Glutamatergic neuron (in vitro differentiated cells): ENCODE data around the gene FAM186B. TPM values are rescaled to one million over a fixed set of nuclear protein-coding genes. Genes with fewer than 3 reads are reported as not detected.

Experiments
- DNase-seq: peaks from one replicate; pipeline ENCODE4 v3.0.0; 2022
- H3K27ac Mint-ChIP-seq: one replicate; pipeline ENCODE4 v1.8.0; 2020; ENCODE audit warnings: mild to moderate bottlenecking, mixed read lengths, inconsistent platforms; ENCODE audit not compliant: unreplicated experiment
- H3K27me3 Mint-ChIP-seq: one replicate; pipeline ENCODE4 v1.8.0; 2020; ENCODE audit warnings: mild to moderate bottlenecking, moderate library complexity, mixed read lengths, inconsistent platforms; ENCODE audit not compliant: unreplicated experiment
- H3K36me3 Mint-ChIP-seq: one replicate; pipeline ENCODE4 v1.8.0; 2020; ENCODE audit warnings: mild to moderate bottlenecking, mixed read lengths, inconsistent platforms; ENCODE audit not compliant: unreplicated experiment
- H3K4me1 Mint-ChIP-seq: one replicate; pipeline ENCODE4 v1.8.0; 2020; ENCODE audit warnings: mild to moderate bottlenecking, low read depth, mixed read lengths, inconsistent platforms; ENCODE audit not compliant: unreplicated experiment
- H3K4me3 Mint-ChIP-seq: one replicate; pipeline ENCODE4 v1.8.0; 2020; ENCODE audit warnings: mild to moderate bottlenecking, mixed read lengths, inconsistent platforms; ENCODE audit not compliant: unreplicated experiment
- H3K9me3 Mint-ChIP-seq: one replicate; pipeline ENCODE4 v1.8.0; 2020; ENCODE audit warnings: mild to moderate bottlenecking, moderate library complexity, mixed read lengths, inconsistent platforms; ENCODE audit not compliant: unreplicated experiment
- total RNA-seq: library from RNA; stranded (reverse); fragmentation: NEBNext Ultra II Directional; extraction: Animal tissue kit (Norgen Biotek cat#: 25700); gene quantifications from one replicate; pipeline ENCODE4 v1.2.1, GENCODE V29; 2021; ENCODE audit not compliant: unreplicated experiment
- TF ChIP-seq, protein P1 (sequence below): fragments of 200-600 bp; sonication (generic); IDR thresholded peaks from one replicate; pipeline ENCODE4 v1.5.0; 2021; ENCODE audit not compliant: partially characterized antibody, unreplicated experiment

Gene FAM186B
- total RNA-seq, 1 donor from 2014 or later, result not detected

DNA sequence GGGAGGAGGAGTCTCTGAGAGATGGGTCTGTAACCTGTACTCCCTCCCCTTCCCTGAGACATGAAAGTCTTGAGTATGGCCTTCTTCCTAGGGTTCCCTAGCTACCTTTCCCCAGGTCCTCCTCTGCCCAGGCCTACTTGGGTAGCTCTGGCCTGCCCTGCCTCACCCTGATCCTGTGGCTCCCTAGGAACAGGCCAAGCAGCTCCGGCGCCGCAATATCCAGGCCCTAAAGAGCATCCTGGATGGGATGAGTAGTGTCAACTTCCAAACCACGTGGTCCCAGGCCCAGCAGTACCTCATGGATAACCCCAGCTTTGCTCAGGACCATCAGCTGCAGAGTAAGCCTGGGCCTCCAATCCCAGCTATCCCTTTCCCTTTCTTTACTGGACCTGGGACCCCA, 30.2 kb upstream of the FAM186B start:
- TF ChIP-seq, protein P1, sequence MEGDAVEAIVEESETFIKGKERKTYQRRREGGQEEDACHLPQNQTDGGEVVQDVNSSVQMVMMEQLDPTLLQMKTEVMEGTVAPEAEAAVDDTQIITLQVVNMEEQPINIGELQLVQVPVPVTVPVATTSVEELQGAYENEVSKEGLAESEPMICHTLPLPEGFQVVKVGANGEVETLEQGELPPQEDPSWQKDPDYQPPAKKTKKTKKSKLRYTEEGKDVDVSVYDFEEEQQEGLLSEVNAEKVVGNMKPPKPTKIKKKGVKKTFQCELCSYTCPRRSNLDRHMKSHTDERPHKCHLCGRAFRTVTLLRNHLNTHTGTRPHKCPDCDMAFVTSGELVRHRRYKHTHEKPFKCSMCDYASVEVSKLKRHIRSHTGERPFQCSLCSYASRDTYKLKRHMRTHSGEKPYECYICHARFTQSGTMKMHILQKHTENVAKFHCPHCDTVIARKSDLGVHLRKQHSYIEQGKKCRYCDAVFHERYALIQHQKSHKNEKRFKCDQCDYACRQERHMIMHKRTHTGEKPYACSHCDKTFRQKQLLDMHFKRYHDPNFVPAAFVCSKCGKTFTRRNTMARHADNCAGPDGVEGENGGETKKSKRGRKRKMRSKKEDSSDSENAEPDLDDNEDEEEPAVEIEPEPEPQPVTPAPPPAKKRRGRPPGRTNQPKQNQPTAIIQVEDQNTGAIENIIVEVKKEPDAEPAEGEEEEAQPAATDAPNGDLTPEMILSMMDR, result no peak
- Mint-ChIP-seq H3K4me1 (peaks cover 10% of the 10 kb centered on the region), H3K27ac (no peak overlapping the region), H3K9me3 (peaks cover 8% of the 10 kb centered on the region), H3K27me3 (peaks cover 8% of the 10 kb centered on the region), H3K4me3 (no peak overlapping the region), H3K36me3 (no peaks in the 10 kb centered on the region)
- no peak for DNase-seq

DNA sequence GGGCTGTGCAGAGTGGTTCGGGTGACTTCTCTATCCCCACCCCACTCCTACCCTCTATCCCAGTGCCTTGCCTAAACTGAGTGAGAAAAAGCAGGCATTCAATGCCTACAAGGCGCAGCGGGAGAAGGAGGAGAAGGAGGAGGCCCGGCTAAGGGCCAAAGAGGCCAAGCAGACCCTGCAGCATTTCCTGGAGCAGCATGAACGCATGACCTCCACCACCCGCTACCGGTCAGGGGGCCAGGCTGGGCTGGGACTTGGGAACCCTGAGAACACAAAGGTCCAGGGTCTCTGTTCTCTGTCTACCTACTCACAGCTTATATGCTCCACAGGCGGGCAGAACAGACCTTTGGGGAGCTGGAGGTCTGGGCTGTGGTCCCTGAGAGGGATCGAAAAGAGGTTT, 29.6 kb upstream of the FAM186B start:
- H3K9me3 Mint-ChIP-seq, result peaks cover 8% of the 10 kb centered on the region
- H3K36me3 Mint-ChIP-seq, result no peaks in the 10 kb centered on the region
- TF ChIP-seq, protein P1, result no peak
- peaks cover 8% of the 10 kb centered on the region for H3K27me3 Mint-ChIP-seq
- no peak overlapping the region for H3K4me3 Mint-ChIP-seq
- H3K4me1 Mint-ChIP-seq, result peaks cover 10% of the 10 kb centered on the region
- no peak for DNase-seq
- H3K27ac Mint-ChIP-seq, result no peak overlapping the region

DNA sequence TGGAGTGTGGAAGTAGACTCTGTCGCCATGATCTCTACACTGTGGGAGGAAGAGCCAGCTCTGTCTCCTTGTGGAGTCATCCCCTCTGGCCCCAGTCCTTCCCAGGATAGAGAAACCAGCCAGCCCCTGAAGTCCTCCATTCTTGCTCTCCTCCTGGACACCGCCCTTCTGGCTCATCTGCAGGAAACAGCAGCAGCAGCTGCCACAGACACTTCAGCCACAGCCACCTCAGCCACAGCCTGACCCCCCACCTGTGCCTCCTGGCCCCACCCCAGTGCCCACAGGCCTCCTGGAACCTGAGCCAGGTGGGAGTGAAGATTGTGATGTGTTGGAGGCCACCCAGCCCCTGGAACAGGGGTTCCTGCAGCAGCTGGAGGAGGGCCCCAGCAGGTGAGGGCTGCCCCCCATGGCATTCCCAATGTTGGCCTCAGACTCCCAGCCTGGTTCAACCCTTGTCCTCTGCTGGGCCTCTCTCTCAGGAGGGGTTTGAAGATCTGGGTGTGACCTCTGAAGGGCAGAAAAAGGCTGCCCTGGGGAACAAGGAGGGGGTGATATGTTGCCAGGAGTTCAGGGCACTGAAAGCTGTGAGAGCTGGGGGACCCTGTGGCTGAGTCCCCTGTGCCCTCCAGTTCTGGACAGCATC, 28.4 kb upstream of the FAM186B start:
- TF ChIP-seq, protein P1, result no peak
- Mint-ChIP-seq H3K4me3 (no peak overlapping the region), H3K27me3 (peaks cover 8% of the 10 kb centered on the region), H3K36me3 (no peaks in the 10 kb centered on the region), H3K27ac (peak overlapping the region; percentile 28), H3K4me1 (peaks cover 6% of the 10 kb centered on the region), H3K9me3 (peaks cover 8% of the 10 kb centered on the region)
- no peak for DNase-seq

DNA sequence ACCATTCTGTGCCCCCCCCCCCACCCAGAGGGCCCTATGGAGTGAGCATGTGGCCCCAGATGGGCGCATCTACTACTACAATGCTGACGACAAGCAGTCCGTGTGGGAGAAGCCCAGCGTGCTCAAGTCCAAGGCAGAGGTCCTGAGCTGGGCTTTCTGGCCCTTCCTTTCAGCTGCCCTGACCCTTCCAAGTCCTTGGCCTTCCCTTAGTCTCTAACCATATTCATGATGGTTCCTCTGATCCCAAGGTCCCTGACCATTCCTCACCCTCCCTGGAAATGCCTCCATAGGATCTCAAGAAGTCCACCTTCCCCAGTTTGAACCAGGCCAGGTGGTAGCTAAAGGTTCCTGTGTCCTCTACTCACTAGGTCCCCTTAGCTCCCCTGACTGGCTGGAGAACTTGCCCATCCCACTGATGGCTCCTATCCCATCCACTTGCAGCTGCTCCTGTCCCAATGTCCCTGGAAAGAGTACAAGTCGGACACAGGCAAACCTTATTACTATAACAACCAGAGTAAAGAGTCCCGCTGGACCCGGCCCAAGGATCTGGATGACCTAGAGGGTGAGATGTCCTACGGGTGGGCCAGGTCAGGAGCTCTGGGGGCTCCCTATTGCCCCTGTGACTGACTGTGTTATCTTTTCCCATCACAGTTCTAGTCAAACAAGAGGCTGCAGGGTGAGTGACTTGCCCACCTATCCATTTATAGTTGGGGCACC, 27.7 kb upstream of the FAM186B start:
- peaks cover 8% of the 10 kb centered on the region for H3K27me3 Mint-ChIP-seq
- H3K4me1 Mint-ChIP-seq, result peaks cover 6% of the 10 kb centered on the region
- H3K9me3 Mint-ChIP-seq, result peaks cover 8% of the 10 kb centered on the region
- H3K36me3 Mint-ChIP-seq, result no peaks in the 10 kb centered on the region
- TF ChIP-seq, protein P1, result no peak
- DNase-seq, result no peak
- no peak overlapping the region for H3K27ac Mint-ChIP-seq
- no peak overlapping the region for H3K4me3 Mint-ChIP-seq

DNA sequence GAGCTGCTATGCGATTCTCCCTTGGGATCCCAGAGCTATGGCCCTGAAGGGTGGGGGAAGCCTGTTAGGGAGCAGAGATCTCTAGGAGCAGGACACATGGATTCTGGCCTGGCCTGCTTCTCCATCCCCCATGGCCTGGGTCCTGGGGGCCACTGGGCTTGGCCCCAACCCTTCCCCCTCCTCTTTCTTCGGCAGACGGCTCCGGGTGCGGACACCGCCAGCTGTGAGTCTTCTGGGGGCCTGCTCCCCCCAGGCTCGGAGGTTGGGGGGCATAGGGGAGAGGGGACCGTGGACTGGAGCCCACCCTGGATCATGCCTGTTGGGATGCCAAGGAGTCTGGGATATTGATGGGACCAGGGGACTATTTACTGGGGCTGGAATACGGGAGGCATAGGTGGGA, 27.0 kb upstream of the FAM186B start:
- Mint-ChIP-seq H3K9me3 (peaks cover 8% of the 10 kb centered on the region), H3K4me3 (no peak overlapping the region)
- no peak for DNase-seq

More for the DNA sequence above, 27.0 kb upstream of the FAM186B start:
- Mint-ChIP-seq H3K27ac (no peak overlapping the region), H3K27me3 (peaks cover 8% of the 10 kb centered on the region), H3K4me1 (peaks cover 4% of the 10 kb centered on the region), H3K36me3 (no peaks in the 10 kb centered on the region)
- TF ChIP-seq, protein P1, result no peak
